Progenitor cell of endocrine pancreas (in vitro differentiated cells): Measurements from ENCODE around the gene C12orf50. TPM values are rescaled to one million over a fixed set of nuclear protein-coding genes. Genes with fewer than 3 reads are reported as not detected.

Experiments
- DNase-seq: peaks from one replicate; pipeline ENCODE4 v3.0.0; 2021; ENCODE audit warnings: low spot score; ENCODE audit not compliant: unreplicated experiment
- H3K27ac Mint-ChIP-seq: 2 replicates; pipeline ENCODE4 v1.8.0; 2021; ENCODE audit warnings: mild to moderate bottlenecking, moderate library complexity, mixed read lengths
- H3K27me3 Mint-ChIP-seq: 2 replicates; pipeline ENCODE4 v1.8.0; 2021; ENCODE audit warnings: mixed read lengths
- H3K36me3 Mint-ChIP-seq: 2 replicates; pipeline ENCODE4 v1.8.0; 2022; ENCODE audit warnings: mixed read lengths; ENCODE audit not compliant: insufficient read depth
- H3K4me1 Mint-ChIP-seq: 2 replicates; pipeline ENCODE4 v1.8.0; 2021; ENCODE audit warnings: low read depth, mixed read lengths
- H3K4me3 Mint-ChIP-seq: 2 replicates; pipeline ENCODE4 v1.8.0; 2021; ENCODE audit warnings: low read depth, mild to moderate bottlenecking, moderate library complexity, mixed read lengths
- H3K9me3 Mint-ChIP-seq: 2 replicates; pipeline ENCODE4 v1.8.0; 2021; ENCODE audit warnings: low read depth, mixed read lengths
- long read RNA-seq: library from polyadenylated mRNA; unstranded; transcript quantifications from one replicate; pipeline ENCODE4 v2.0.0, GENCODE V29; 2020
- total RNA-seq: library from RNA; stranded (reverse); gene quantifications from 2 replicates; pipeline ENCODE4 v1.2.1, GENCODE V29; 2021
- TF ChIP-seq, protein P1 (sequence below): fragments of 200-600 bp; sonication (generic); IDR thresholded peaks from one replicate; pipeline ENCODE4 v1.5.0; 2021; ENCODE audit warnings: antibody characterized with exemption, mild to moderate bottlenecking; ENCODE audit not compliant: unreplicated experiment

The C12orf50 gene, protein sequence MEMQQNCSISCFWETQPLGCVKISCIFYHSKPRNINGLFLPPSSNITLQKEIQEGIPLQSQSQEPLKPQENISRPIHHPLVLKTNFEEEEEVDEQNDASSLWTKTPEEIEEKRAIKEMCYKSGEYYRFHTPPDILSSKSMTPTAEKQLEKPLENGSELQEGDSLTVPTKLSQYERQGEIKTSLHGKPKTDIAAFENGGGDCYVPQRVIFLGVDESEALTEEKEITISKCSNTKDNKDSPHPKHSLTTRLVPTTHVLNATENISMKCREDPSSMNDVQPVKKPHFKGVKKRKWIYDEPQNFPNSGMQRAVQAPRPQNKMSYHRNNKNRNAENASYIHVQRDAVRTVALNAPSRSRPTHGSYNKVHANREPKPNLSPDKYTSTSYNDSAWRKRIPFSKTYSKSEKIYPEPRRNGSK
- 0.10 and 0.16 TPM in 2 replicates for total RNA-seq
- long read RNA-seq: 0 reads

DNA sequence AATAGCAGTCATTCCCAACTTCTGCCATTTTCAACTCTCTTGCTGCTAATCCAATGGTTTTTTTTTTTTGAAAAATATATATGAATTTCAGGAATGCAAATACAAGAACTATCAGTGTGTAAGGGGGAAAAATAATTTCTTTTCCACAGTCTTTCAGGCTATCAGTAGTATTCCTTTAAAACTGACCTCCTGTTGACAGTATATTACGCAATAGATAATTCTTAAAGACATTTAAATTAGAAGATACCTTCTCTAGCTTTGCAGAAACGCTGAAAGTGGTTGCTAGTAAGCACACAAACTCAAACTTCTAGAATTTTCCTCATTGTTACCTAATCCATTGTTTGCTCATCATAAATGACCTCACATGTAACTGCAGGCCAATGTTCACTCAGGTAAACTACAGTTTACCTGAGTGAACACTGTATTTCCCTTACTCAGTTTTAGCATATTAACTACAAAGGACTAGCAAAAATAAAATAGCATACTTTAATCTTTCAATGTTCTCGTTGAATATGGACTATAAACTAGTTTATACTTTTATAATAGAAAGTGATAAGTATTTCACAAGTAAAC lies at the start of gene C12orf50:
Gene C12orf50, minus strand, starts transcription at position 309 of the 573 bp plus-strand sequence. CDS start 2,439 bp downstream, outside the sequence.
- peaks cover 2% of the 10 kb centered on the region for H3K4me1 Mint-ChIP-seq
- H3K27ac Mint-ChIP-seq: no peak within 1 kb of the TSS
- no peaks in the 10 kb centered on the region for H3K36me3 Mint-ChIP-seq
- H3K4me3 Mint-ChIP-seq: no peak within 1 kb of the TSS
- peaks cover 4% of the 10 kb centered on the region for H3K27me3 Mint-ChIP-seq
- no peak for DNase-seq
- peaks cover 12% of the 10 kb centered on the region for H3K9me3 Mint-ChIP-seq
- TF ChIP-seq, protein P1, sequence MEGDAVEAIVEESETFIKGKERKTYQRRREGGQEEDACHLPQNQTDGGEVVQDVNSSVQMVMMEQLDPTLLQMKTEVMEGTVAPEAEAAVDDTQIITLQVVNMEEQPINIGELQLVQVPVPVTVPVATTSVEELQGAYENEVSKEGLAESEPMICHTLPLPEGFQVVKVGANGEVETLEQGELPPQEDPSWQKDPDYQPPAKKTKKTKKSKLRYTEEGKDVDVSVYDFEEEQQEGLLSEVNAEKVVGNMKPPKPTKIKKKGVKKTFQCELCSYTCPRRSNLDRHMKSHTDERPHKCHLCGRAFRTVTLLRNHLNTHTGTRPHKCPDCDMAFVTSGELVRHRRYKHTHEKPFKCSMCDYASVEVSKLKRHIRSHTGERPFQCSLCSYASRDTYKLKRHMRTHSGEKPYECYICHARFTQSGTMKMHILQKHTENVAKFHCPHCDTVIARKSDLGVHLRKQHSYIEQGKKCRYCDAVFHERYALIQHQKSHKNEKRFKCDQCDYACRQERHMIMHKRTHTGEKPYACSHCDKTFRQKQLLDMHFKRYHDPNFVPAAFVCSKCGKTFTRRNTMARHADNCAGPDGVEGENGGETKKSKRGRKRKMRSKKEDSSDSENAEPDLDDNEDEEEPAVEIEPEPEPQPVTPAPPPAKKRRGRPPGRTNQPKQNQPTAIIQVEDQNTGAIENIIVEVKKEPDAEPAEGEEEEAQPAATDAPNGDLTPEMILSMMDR: no peak

DNA sequence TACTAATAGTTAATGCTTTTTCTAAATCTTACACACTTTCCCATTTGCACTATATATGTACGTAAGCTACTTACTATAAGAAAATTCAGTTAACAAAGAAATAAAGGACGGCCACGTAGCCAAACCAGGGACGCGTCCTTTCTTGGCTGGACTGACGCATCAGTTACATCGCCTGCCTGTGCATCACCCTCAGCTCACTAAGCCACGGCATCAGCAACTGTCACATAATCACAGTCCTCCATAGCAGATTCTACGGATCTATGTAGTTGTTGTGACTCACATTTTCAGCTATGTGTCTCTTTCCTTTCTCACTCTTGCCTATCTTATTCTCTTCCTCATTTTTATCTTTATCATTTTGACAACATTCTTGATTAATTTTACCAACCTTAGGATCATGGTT lies 38.1 kb upstream of the C12orf50 start:
- no peak for DNase-seq
- H3K36me3 Mint-ChIP-seq: peaks cover 17% of the 10 kb centered on the region
- no peaks in the 10 kb centered on the region for H3K9me3 Mint-ChIP-seq
- H3K4me3 Mint-ChIP-seq: no peak overlapping the region
- H3K27me3 Mint-ChIP-seq: no peaks in the 10 kb centered on the region
- peaks cover 2% of the 10 kb centered on the region for H3K4me1 Mint-ChIP-seq
- TF ChIP-seq, protein P1: no peak
- no peak overlapping the region for H3K27ac Mint-ChIP-seq

DNA sequence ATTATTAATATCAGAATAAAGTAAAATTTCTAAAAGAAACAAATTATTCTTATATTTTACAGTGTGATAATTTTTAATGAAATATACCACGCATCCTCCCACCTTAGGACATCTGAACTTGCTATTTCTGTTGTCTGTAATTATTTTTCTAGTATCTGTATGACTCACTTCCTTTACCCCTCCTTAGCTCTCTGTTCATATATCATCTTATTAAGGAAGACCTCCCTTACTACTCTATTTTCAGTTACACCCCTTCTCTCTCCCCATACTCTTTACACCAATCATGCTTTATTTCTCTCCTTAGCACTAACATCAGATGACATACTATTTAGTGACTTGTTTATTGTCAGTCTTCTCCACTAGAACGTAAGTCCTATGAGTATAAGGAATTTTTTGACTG lies 34.2 kb upstream of the C12orf50 start:
- DNase-seq: no peak
- TF ChIP-seq, protein P1: no peak
- H3K27me3 Mint-ChIP-seq: no peaks in the 10 kb centered on the region
- H3K36me3 Mint-ChIP-seq: peaks cover 21% of the 10 kb centered on the region
- no peak overlapping the region for H3K27ac Mint-ChIP-seq
- no peaks in the 10 kb centered on the region for H3K4me1 Mint-ChIP-seq
- no peaks in the 10 kb centered on the region for H3K9me3 Mint-ChIP-seq
- H3K4me3 Mint-ChIP-seq: no peak overlapping the region

DNA sequence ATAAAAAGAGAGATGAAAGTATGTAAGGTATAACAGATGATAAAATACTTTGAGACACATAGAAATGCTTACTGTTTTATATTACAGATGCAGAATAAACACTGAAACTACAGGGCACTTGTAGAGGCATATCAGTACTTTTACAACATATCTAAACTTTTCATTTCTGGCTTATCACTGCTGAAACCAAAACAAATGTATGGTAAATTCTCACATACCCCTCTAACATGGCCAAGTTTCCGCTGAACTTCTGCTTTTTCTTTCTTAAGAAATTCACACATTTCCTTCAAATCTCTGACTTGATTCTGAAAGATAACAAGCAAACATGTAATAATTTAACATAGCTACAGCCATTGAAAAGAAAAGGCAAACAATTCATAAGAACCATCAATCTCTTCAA lies 33.3 kb upstream of the C12orf50 start:
- H3K36me3 Mint-ChIP-seq: peaks cover 25% of the 10 kb centered on the region
- DNase-seq: no peak
- no peaks in the 10 kb centered on the region for H3K27me3 Mint-ChIP-seq
- H3K27ac Mint-ChIP-seq: no peak overlapping the region
- H3K4me3 Mint-ChIP-seq: no peak overlapping the region
- no peaks in the 10 kb centered on the region for H3K9me3 Mint-ChIP-seq
- TF ChIP-seq, protein P1: no peak
- H3K4me1 Mint-ChIP-seq: no peaks in the 10 kb centered on the region

DNA sequence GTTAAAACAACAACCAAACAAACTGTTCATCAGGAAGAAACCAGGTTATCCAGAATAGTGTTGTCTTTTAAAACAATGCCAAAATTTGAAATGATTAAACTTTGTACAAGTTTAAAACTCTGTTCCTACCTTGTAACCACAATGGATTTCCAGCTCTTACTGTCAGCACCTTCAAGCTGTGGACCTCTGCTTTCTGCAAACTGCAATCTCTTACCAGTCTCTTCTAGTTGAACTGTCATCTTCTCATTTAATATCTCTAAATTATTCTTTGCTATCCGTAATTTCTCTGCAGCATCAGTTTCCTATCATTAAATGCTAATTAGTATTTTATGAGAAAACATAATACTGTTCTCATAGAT lies 29.5 kb upstream of the C12orf50 start:
- Mint-ChIP-seq H3K27me3 (no peaks in the 10 kb centered on the region), H3K4me3 (no peak overlapping the region), H3K27ac (no peak overlapping the region), H3K36me3 (peaks cover 33% of the 10 kb centered on the region), H3K4me1 (no peaks in the 10 kb centered on the region), H3K9me3 (no peaks in the 10 kb centered on the region)
- DNase-seq: no peak
- TF ChIP-seq, protein P1: no peak
